ENCODE data around the gene TEX54.

Gene TEX54

DNA sequence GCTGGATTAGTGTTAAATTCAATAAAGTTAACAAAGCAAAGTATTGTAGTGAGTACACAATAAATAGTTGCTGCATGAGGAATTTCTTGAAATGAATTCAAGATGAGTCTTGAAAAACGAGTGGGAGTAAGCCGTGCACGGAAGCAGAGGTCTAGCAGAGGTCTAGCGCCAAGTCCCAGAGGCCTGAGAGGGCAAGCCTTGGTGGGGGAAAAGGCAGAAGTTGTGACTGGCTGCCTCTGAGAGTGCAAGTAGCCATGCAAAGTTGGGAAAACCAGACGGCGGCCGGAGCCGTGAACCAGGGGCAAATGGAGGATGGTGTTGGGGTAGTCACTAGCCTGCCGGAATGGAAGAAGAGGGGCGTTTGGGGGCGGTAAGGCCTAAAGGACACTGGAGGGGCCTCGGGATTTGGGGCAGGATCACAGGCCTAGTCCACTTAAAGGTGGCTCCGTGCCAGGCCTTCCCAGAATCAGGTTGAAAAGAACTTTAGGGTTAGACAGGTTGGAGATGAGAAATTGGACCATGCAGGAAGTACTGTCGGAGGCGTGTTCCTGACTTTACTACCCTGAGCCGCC is 47.7 kb upstream of the TEX54 start:
- TF ChIP-seq POLR2AphosphoS5 (IDR thresholded peaks at IDR 0.05; ENCODE audit: low read depth, low read length) (no peak), SIN3A (IDR thresholded peaks at IDR 0.05; ENCODE audit: borderline replicate concordance, insufficient read depth, low read length) (no peak), TAF1 (IDR thresholded peaks at IDR 0.05; ENCODE audit: borderline replicate concordance, insufficient read depth, low read length) (no peak), FOXP2 (optimal IDR thresholded peaks at IDR 0.05; ENCODE audit: borderline replicate concordance, extremely low read depth, extremely low read length, insufficient read depth) (no peak)
- TF ChIP-seq, protein P1, sequence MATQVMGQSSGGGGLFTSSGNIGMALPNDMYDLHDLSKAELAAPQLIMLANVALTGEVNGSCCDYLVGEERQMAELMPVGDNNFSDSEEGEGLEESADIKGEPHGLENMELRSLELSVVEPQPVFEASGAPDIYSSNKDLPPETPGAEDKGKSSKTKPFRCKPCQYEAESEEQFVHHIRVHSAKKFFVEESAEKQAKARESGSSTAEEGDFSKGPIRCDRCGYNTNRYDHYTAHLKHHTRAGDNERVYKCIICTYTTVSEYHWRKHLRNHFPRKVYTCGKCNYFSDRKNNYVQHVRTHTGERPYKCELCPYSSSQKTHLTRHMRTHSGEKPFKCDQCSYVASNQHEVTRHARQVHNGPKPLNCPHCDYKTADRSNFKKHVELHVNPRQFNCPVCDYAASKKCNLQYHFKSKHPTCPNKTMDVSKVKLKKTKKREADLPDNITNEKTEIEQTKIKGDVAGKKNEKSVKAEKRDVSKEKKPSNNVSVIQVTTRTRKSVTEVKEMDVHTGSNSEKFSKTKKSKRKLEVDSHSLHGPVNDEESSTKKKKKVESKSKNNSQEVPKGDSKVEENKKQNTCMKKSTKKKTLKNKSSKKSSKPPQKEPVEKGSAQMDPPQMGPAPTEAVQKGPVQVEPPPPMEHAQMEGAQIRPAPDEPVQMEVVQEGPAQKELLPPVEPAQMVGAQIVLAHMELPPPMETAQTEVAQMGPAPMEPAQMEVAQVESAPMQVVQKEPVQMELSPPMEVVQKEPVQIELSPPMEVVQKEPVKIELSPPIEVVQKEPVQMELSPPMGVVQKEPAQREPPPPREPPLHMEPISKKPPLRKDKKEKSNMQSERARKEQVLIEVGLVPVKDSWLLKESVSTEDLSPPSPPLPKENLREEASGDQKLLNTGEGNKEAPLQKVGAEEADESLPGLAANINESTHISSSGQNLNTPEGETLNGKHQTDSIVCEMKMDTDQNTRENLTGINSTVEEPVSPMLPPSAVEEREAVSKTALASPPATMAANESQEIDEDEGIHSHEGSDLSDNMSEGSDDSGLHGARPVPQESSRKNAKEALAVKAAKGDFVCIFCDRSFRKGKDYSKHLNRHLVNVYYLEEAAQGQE (IDR thresholded peaks at IDR 0.05; ENCODE audit: insufficient read depth in 1 of 2, low read depth in 2 of 2, low read length in 2 of 2), result no peak

DNA sequence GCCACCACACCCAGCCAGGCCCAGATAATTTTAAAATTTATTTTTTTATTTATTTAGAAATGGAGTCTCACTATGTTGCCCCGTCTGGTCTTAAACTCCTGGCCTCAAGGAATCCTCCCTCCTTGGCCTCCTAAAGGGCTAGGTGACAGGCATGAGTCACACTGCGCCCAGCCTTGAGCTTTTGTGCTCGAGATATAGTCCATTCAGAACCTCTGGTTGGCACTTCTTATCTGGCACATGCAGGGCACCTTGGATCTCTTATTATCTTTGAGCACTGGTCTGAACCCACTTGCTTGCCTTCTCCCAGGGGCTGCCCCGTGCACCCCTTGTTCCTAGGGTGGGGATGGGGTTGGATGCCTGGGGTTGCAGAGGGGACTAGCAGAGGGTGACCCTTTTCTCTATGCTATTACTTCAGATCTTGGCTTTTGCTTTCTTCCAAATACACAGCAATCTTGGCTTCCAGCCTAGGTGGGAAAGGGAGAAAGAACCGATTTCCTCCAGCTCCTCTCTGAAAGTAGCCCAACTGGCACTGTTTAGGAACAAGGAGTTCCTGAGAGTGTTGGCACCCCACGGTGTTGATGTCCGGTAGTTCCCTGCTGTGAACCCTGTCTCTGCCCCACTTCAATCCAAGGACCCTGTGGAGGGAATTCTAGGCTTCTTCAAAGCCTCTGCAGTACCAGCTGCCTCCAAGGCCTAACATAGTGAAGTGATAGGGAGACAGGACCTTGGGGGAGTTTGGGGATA is 46.8 kb upstream of the TEX54 start:
- TF ChIP-seq SIN3A (IDR thresholded peaks at IDR 0.05; ENCODE audit: borderline replicate concordance, insufficient read depth, low read length) (no peak), TAF1 (IDR thresholded peaks at IDR 0.05; ENCODE audit: borderline replicate concordance, insufficient read depth, low read length) (no peak), POLR2AphosphoS5 (IDR thresholded peaks at IDR 0.05; ENCODE audit: low read depth, low read length) (no peak)

DNA sequence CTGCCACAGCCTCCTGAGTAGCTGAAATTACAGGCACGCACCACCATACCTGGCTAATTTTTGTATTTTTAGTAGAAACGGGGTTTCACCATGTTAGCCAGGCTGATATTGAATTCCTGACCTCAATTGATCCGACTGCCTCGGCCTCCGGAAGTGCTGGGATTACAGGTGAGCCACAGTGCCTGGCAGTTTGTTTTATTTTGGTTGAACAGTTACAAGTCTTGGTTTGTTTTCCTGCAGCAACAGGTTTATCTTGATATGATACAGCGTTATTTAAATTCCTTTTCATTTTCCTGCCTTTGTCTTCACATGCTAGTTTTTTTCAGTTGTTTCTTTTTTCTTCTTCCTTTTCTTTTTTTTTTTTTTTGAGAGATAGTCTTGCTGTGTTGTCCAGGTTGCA is 44.1 kb upstream of the TEX54 start:
- TF ChIP-seq, protein P1 (IDR thresholded peaks at IDR 0.05; ENCODE audit: insufficient read depth in 1 of 2, low read depth in 2 of 2, low read length in 2 of 2), result no peak
- TF ChIP-seq FOXP2 (optimal IDR thresholded peaks at IDR 0.05; ENCODE audit: borderline replicate concordance, extremely low read depth, extremely low read length, insufficient read depth) (no peak), SIN3A (IDR thresholded peaks at IDR 0.05; ENCODE audit: borderline replicate concordance, insufficient read depth, low read length) (no peak), TAF1 (IDR thresholded peaks at IDR 0.05; ENCODE audit: borderline replicate concordance, insufficient read depth, low read length) (no peak), POLR2AphosphoS5 (IDR thresholded peaks at IDR 0.05; ENCODE audit: low read depth, low read length) (no peak)

DNA sequence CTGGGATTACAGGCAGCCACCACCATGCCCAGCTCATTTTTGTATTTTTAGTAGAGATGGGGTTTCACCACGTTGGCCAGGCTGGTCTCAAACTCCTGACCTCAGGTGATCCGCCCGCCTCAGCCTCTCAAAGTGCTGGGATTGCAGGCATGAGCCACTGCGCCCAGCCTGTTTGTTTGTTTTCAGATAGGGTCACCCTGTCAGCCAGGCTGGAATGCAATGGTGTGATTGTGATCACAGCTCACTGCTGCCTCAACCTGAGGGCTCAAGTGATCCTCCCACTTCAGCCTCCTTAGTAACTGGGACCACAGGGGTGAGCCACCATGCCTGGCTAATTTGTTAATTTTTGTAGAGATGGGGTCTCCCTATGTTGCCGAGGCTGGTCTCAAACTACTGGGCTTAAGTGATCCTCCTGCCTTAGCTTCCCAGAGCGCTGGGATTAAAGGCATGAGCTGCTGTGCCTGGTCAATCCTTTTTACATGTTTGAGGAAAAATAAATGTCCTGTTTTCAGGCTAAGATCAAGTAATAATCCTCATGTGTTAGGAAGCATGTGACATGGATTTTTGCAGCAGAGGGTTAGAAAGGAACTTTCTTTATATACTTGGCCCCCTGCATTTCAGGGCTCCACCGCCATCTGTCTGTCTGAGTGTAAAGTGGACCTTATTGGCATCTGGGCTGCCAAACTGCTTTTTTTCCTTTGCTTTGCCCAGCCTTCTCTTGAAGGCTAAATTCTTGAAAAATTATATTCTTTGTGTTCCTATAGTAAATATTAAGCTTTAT is 43.2 kb upstream of the TEX54 start:
- TF ChIP-seq POLR2AphosphoS5 (IDR thresholded peaks at IDR 0.05; ENCODE audit: low read depth, low read length) (no peak), FOXP2 (optimal IDR thresholded peaks at IDR 0.05; ENCODE audit: borderline replicate concordance, extremely low read depth, extremely low read length, insufficient read depth) (no peak), TAF1 (IDR thresholded peaks at IDR 0.05; ENCODE audit: borderline replicate concordance, insufficient read depth, low read length) (no peak), SIN3A (IDR thresholded peaks at IDR 0.05; ENCODE audit: borderline replicate concordance, insufficient read depth, low read length) (no peak)
- TF ChIP-seq, protein P1 (IDR thresholded peaks at IDR 0.05; ENCODE audit: insufficient read depth in 1 of 2, low read depth in 2 of 2, low read length in 2 of 2), result no peak

DNA sequence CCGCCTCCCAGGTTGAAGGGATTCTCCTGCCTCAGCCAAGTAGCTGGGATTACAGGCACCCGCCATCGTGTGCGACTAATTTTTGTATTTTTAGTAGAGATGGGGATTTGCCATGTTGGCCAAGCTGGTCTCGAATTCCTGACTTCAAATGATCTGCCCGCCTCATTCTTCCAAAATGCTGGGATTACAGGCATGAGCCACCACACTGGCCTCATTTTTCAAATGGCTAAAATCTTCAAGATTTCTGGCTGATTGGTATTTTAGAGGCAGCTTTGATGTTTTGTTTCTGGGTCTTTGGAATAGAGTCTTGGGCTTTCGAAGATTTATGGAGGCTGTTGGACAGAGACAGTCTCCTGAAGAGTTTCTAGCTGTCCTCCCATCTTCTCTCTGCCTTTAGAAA is 42.2 kb upstream of the TEX54 start:
- TF ChIP-seq SIN3A (IDR thresholded peaks at IDR 0.05; ENCODE audit: borderline replicate concordance, insufficient read depth, low read length), result no peak
- TF ChIP-seq FOXP2 (optimal IDR thresholded peaks at IDR 0.05; ENCODE audit: borderline replicate concordance, extremely low read depth, extremely low read length, insufficient read depth), result no peak
- no peak for TF ChIP-seq POLR2AphosphoS5 (IDR thresholded peaks at IDR 0.05; ENCODE audit: low read depth, low read length)
- TF ChIP-seq, protein P1 (IDR thresholded peaks at IDR 0.05; ENCODE audit: insufficient read depth in 1 of 2, low read depth in 2 of 2, low read length in 2 of 2), result no peak
- no peak for TF ChIP-seq TAF1 (IDR thresholded peaks at IDR 0.05; ENCODE audit: borderline replicate concordance, insufficient read depth, low read length)

Data from PFSK-1 (cell line).